HEK293T (cell line): ENCODE data around the gene E4F1.

Source experiments
- CTCF ChIA-PET: fragments of 350-600 bp; formaldehyde crosslinking; extraction: SDS; loops from one replicate; lab custom pipeline; 2021; ENCODE audit warnings: antibody characterized with exemption, inconsistent platforms; lab: Yijun Ruan, JAX
- POLR2A ChIA-PET: fragments of 350-600 bp; formaldehyde crosslinking; extraction: SDS; loops from one replicate; lab custom pipeline; 2020; ENCODE audit warnings: antibody characterized with exemption, inconsistent platforms; lab: Yijun Ruan, JAX
- DNase-seq: peaks from one replicate; pipeline ENCODE4 v3.0.0; 2012; ENCODE audit warnings: mixed read lengths; ENCODE audit errors: extremely low spot score
- ARNT ChIP-seq: fragments of 450-650 bp; IDR thresholded peaks from 2 replicates; pipeline ENCODE4 v1.6.1; 2017; ENCODE audit warnings: mild to moderate bottlenecking
- BHLHE40 ChIP-seq: fragments of 450-650 bp; IDR thresholded peaks from 2 replicates; pipeline ENCODE4 v1.6.1; 2016; ENCODE audit warnings: mild to moderate bottlenecking, moderate library complexity, borderline replicate concordance
- CTBP1 ChIP-seq: fragments of 450-650 bp; IDR thresholded peaks from 2 replicates; pipeline ENCODE4 v1.6.1; 2016; ENCODE audit warnings: borderline replicate concordance
- ELF4 ChIP-seq: fragments of 450-650 bp; IDR thresholded peaks from 2 replicates; pipeline ENCODE4 v1.6.1; 2017; ENCODE audit warnings: antibody characterized with exemption
- FOXA1 ChIP-seq: fragments of 450-650 bp; IDR thresholded peaks from 2 replicates; pipeline ENCODE4 v1.6.1; 2016; ENCODE audit warnings: mild to moderate bottlenecking
- FOXK2 ChIP-seq: fragments of 450-650 bp; IDR thresholded peaks from 2 replicates; pipeline ENCODE4 v1.6.1; 2016; ENCODE audit warnings: mild to moderate bottlenecking
- FOXM1 ChIP-seq: fragments of 450-650 bp; IDR thresholded peaks from 2 replicates; pipeline ENCODE4 v1.6.1; 2017; ENCODE audit warnings: mild to moderate bottlenecking, borderline replicate concordance
- HDGF ChIP-seq: fragments of 450-650 bp; IDR thresholded peaks from 2 replicates; pipeline ENCODE4 v1.6.1; 2017; ENCODE audit warnings: antibody characterized with exemption, borderline replicate concordance
- L3MBTL2 ChIP-seq: fragments of 450-650 bp; conservative IDR thresholded peaks from 2 replicates; pipeline ENCODE4 v1.6.1; 2016; ENCODE audit warnings: mild to moderate bottlenecking
- LEF1 ChIP-seq: fragments of 450-650 bp; IDR thresholded peaks from 2 replicates; pipeline ENCODE4 v1.6.1; 2017; ENCODE audit warnings: mild to moderate bottlenecking, borderline replicate concordance
- NFRKB ChIP-seq: fragments of 450-650 bp; IDR thresholded peaks from 2 replicates; pipeline ENCODE4 v1.6.1; 2016; ENCODE audit warnings: mild to moderate bottlenecking, moderate library complexity
- SP1 ChIP-seq: fragments of 450-650 bp; IDR thresholded peaks from 2 replicates; pipeline ENCODE4 v1.6.1; 2017
- SUZ12 ChIP-seq: fragments of 450-650 bp; IDR thresholded peaks from 2 replicates; pipeline ENCODE4 v1.6.1; 2016; ENCODE audit warnings: mild to moderate bottlenecking
- TARDBP ChIP-seq: fragments of 450-650 bp; IDR thresholded peaks from 2 replicates; pipeline ENCODE4 v1.6.1; 2016
- ZNF384 ChIP-seq: fragments of 450-650 bp; IDR thresholded peaks from 2 replicates; pipeline ENCODE4 v1.6.1; 2016
- TF ChIP-seq, protein P1 (sequence below): fragments of 450-650 bp; IDR thresholded peaks from 2 replicates; pipeline ENCODE4 v1.6.1; 2016

Gene E4F1

DNA sequence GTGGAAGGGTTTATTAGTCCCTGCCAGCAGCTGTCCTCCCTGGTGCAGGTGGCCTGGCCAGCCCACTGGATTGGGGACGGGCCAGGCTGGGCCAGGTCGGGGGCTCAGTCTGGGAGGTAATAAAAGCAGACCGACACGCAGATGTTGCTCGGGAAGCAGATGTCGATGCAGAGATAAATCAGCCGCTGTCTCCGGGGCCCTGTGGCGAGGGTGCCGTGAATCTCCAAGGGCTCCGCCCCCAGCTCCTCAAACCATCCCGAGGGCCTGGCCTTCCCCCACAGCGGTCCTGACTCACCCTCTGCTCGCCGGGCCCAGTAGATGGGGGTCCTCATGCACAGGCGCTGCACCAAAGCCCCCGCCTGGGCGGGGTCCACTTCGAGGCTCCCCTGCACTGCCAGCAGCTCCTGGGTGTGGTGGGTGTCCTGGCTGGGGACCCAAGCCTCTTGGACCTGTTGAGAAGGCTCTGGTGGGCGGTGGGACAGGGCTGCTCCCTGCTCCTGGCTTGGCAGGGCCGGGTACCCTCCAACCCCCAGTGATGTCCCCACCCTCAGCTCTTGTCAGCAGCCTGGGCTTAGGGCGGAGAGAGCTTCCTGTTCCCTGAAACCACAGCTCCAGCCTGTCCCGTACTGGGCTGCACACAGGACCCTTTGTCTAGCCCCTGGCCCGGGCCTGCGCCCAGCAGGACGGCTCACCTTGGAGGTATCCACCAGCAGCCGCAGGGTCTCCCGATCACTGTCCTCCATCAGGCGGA lies 14.0 kb upstream of the E4F1 start:
- no peak for TF ChIP-seq L3MBTL2
- no peak for DNase-seq
- CTCF ChIA-PET, result no interaction called here
- POLR2A ChIA-PET, result interaction anchor here (1.0 to 2.0 kb wide), 4 partner anchors 9 to 55 kb away, joined by 3 to 8 read pairs (median 4); partner anchors contain the start of genes ECI1 and TRAF7

GRCh38 chr16:2210009-2210332 lies 13.4 kb upstream of the E4F1 start:
- ChIA-PET CTCF (no interaction called here), POLR2A (interaction anchor here (1.1 to 2.0 kb wide), 2 partner anchors 12 to 55 kb away, joined by 3 to 8 read pairs; partner anchors contain the start of gene TRAF7)
- no peak for DNase-seq
- TF ChIP-seq L3MBTL2, result no peak
- no peak for TF ChIP-seq FOXA1
- no peak for TF ChIP-seq ELF4
- TF ChIP-seq TARDBP, result no peak
- TF ChIP-seq NFRKB, result no peak
- TF ChIP-seq, protein P1, sequence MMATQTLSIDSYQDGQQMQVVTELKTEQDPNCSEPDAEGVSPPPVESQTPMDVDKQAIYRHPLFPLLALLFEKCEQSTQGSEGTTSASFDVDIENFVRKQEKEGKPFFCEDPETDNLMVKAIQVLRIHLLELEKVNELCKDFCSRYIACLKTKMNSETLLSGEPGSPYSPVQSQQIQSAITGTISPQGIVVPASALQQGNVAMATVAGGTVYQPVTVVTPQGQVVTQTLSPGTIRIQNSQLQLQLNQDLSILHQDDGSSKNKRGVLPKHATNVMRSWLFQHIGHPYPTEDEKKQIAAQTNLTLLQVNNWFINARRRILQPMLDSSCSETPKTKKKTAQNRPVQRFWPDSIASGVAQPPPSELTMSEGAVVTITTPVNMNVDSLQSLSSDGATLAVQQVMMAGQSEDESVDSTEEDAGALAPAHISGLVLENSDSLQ, result no peak
- no peak for TF ChIP-seq HDGF

DNA sequence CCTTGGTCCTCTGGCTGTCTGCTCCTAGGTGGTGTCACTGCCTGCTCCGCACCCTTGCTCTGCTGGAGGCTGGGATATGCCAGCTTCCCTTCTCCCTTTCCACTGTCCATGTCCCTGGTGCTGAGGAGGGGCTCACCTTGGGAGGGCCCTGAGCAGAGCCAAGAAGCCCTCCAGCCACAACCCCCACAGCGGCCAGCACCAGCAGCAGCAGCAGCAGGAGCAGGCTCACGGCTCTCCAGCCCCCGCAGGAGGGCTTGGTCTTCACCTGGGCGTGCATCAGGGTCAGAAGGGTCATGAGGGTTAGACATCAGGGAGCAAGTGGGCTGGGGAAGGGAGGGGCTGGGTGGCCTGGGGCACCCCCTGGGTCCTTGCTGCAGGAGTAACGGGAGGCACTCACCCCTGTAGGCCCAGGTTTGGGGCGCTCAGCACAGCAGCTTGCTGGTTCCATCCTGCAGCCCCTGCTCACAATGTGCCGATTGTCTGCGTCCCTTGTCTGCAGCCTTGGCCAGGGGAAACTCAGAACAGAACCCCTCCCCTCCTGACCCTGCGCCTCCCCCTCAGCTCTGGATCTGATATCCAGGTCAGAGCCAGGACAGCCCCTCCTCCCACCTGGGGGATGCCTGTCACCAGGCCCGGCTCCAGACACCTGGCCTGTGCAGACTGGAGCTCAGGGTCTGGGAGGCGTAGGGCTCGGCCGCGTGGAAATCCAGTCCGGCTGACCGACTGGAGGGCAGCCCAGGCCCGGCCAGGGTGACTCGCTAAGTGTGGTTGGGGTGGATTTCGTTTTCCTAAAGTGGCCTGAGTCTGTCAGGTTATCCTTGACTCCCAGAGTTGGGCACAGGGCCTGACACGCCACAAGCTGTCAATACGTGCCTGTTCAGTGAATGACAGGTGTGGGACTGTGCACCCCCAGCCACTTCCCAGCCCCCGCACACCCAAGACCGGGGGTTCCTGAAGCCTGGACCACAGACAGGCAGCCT lies 12.7 kb upstream of the E4F1 start, which contains the start of gene BRICD5:
Gene BRICD5 (minus strand): TSS at position 478 of the 980 bp plus-strand sequence. CDS start 30 bp downstream, at position 448.
- TF ChIP-seq L3MBTL2 (no peak), ELF4 (no peak), HDGF (no peak), FOXA1 (no peak), SP1 (no peak), ZNF384 (no peak), BHLHE40 (no peak), TARDBP (no peak), SUZ12 (no peak), LEF1 (no peak), NFRKB (no peak), FOXM1 (no peak), CTBP1 (no peak), ARNT (no peak), FOXK2 (no peak)
- TF ChIP-seq, protein P1, result no peak
- CTCF ChIA-PET, result no interaction called here
- DNase-seq, result no peak
- POLR2A ChIA-PET, result interaction anchor here (0.5 to 2.5 kb wide), 5 partner anchors 41 to 154 kb away, joined by 3 to 12 read pairs (median 3); partner anchors contain the start of genes ECI1 and TRAF7

GRCh38 chr16:2211923-2212347 lies 11.5 kb upstream of the E4F1 start:
- CTCF ChIA-PET, result no interaction called here
- POLR2A ChIA-PET, result interaction anchor here (1.0 to 2.5 kb wide), 4 partner anchors 39 to 59 kb away, joined by 3 to 12 read pairs (median 4); partner anchors contain the start of genes ECI1 and TRAF7
- DNase-seq, result no peak
- TF ChIP-seq HDGF (no peak), FOXM1 (no peak), CTBP1 (no peak), SP1 (no peak), FOXA1 (no peak), L3MBTL2 (no peak), ELF4 (no peak), LEF1 (no peak), SUZ12 (no peak), NFRKB (no peak), ZNF384 (no peak), TARDBP (no peak), ARNT (no peak)
- TF ChIP-seq, protein P1, result no peak

- TF ChIP-seq HDGF, result no peak
- TF ChIP-seq, protein P1, result peak; percentile 87
- no peak for DNase-seq
- ChIA-PET POLR2A (interaction anchor here (1.1 to 2.5 kb wide), 3 partner anchors 9 to 57 kb away, joined by 3 to 12 read pairs (median 4); partner anchors contain the start of genes ECI1 and TRAF7), CTCF (no interaction called here)
Measured at GRCh38 chr16:2212362-2213324, 10.7 kb upstream of the E4F1 start.
